GM18868 (cell line): ENCODE results near the gene PEAK1.
A peak's percentile ranks its signal among the peaks of the same experiment; 100 is the strongest.
"Not testable (repeated sequence)": the region's sequence is repeated elsewhere in the genome, so short reads cannot be mapped to it uniquely, and the experiment has no call there.

ENCODE experiments used
- ATAC-seq: cut with Tn5 transposase; IDR thresholded peaks from one replicate; pipeline ENCODE4 v1.9.1; 2021; ENCODE audit warnings: mild to moderate bottlenecking, moderate library complexity; ENCODE audit not compliant: unreplicated experiment

PEAK1 gene

GRCh38 chr15:77183066-77183465 is 236.8 kb downstream of the PEAK1 start:
- no peak for ATAC-seq

GRCh38 chr15:77181305-77182074 is 238.4 kb downstream of the PEAK1 start:
- ATAC-seq = peak; percentile 58

- no peak for ATAC-seq
Measured at GRCh38 chr15:77180757-77181156, 239.1 kb downstream of the PEAK1 start.

- no peak for ATAC-seq
Measured at GRCh38 chr15:77180270-77180669, 239.6 kb downstream of the PEAK1 start.

GRCh38 chr15:77179541-77179998 is 240.3 kb downstream of the PEAK1 start:
- ATAC-seq = no peak

GRCh38 chr15:77178411-77178810 is 241.5 kb downstream of the PEAK1 start:
- ATAC-seq = no peak

- not testable (repeated sequence) for ATAC-seq
Measured at GRCh38 chr15:77176148-77176547, 243.8 kb downstream of the PEAK1 start.

GRCh38 chr15:77173487-77173886 is 246.4 kb downstream of the PEAK1 start:
- no peak for ATAC-seq

- ATAC-seq = no peak
Measured at GRCh38 chr15:77171221-77171967, 248.5 kb downstream of the PEAK1 start.

- no peak for ATAC-seq
Measured at GRCh38 chr15:77168616-77169015, 251.3 kb downstream of the PEAK1 start.

- no peak for ATAC-seq
Measured at GRCh38 chr15:77168141-77168540, 251.8 kb downstream of the PEAK1 start.

- no peak for ATAC-seq
Measured at GRCh38 chr15:77167406-77167805, 252.5 kb downstream of the PEAK1 start.

- no peak for ATAC-seq
Measured at GRCh38 chr15:77163781-77164384, 256.0 kb downstream of the PEAK1 start.

GRCh38 chr15:77162872-77163633 is 256.9 kb downstream of the PEAK1 start:
- no peak for ATAC-seq

- ATAC-seq = no peak
Measured at GRCh38 chr15:77160562-77161478, 259.1 kb downstream of the PEAK1 start.

- ATAC-seq = not testable (repeated sequence)
Measured at GRCh38 chr15:77156000-77156399, 263.9 kb downstream of the PEAK1 start.

- no peak for ATAC-seq
Measured at GRCh38 chr15:77148191-77148590, 271.7 kb downstream of the PEAK1 start.

GRCh38 chr15:77145370-77145769 is 274.5 kb downstream of the PEAK1 start:
- ATAC-seq = no peak

- no peak for ATAC-seq
Measured at GRCh38 chr15:77144492-77145070, 275.3 kb downstream of the PEAK1 start.

GRCh38 chr15:77144026-77144425 is 275.9 kb downstream of the PEAK1 start:
- no peak for ATAC-seq
